Activated T-cell treated with anti-CD3 and anti-CD28 coated beads, Interleukin-2, amount 50 U/mL, for 48 hours (primary cell): ENCODE results near the gene ZNF502.
"Not testable (repeated sequence)": the region's sequence is repeated elsewhere in the genome, so short reads cannot be mapped to it uniquely, and the experiment has no call there.

ENCODE experiments used
- DNase-seq, 2 experiments: peaks; one replicate each; pipeline ENCODE4 v3.0.0-alpha.2; 2020

ZNF502 gene

GRCh38 chr3:44712455-44713075 lies at the start of gene ZNF502:
ZNF502 (plus strand) TSS chr3:44712660; CDS start chr3:44720262, 7,602 bp downstream.
- peak; percentile 63 to 75 for DNase-seq

- no peak for DNase-seq
Measured at GRCh38 chr3:44665173-44665572, 47.3 kb upstream of the ZNF502 start.

- DNase-seq: no peak
Measured at GRCh38 chr3:44666346-44666745, 46.1 kb upstream of the ZNF502 start.

- DNase-seq: no peak
Measured at GRCh38 chr3:44669760-44670159, 42.7 kb upstream of the ZNF502 start.

GRCh38 chr3:44673466-44673865 lies 39.0 kb upstream of the ZNF502 start:
- not testable (repeated sequence) for DNase-seq

- DNase-seq: no peak
Measured at GRCh38 chr3:44674211-44674610, 38.2 kb upstream of the ZNF502 start.

GRCh38 chr3:44678480-44679116 lies 33.9 kb upstream of the ZNF502 start:
- no peak for DNase-seq

- DNase-seq: no peak
Measured at GRCh38 chr3:44680921-44681455, 31.5 kb upstream of the ZNF502 start.

- DNase-seq: no peak
Measured at GRCh38 chr3:44682182-44682896, 30.1 kb upstream of the ZNF502 start.

GRCh38 chr3:44685128-44685800 lies 27.2 kb upstream of the ZNF502 start:
- peak; percentile 63 to 73 for DNase-seq

GRCh38 chr3:44687898-44688297 lies 24.6 kb upstream of the ZNF502 start:
- DNase-seq: no peak

GRCh38 chr3:44721231-44722102 lies 9.0 kb downstream of the ZNF502 start:
- DNase-seq: no peak

GRCh38 chr3:44722103-44722401 lies 9.6 kb downstream of the ZNF502 start:
- DNase-seq: no peak

- peak; percentile 84 to 85 for DNase-seq
Measured at GRCh38 chr3:44729384-44729910, 17.0 kb downstream of the ZNF502 start, which contains the start of gene ZNF501. ZNF501 (plus strand) TSS chr3:44729635; CDS start chr3:44734422, 4,787 bp downstream.

GRCh38 chr3:44734646-44735168 lies 22.2 kb downstream of the ZNF502 start:
- no peak for DNase-seq

- peak in 1 of 2 experiments; percentile 24 for DNase-seq
Measured at GRCh38 chr3:44761101-44761423, 48.6 kb downstream of the ZNF502 start.

- peak; percentile 98 to 99 for DNase-seq
Measured at GRCh38 chr3:44761424-44762169, 49.1 kb downstream of the ZNF502 start, which contains the start of the genes KIAA1143 and KIF15. KIAA1143 (minus strand) TSS chr3:44761619; CDS start chr3:44761602, 17 bp downstream. KIF15 (plus strand) TSS chr3:44761794; CDS start chr3:44761866, 72 bp downstream.

- DNase-seq: no peak
Measured at GRCh38 chr3:44762170-44762677, 49.8 kb downstream of the ZNF502 start.

- DNase-seq: no peak
Measured at GRCh38 chr3:44762690-44763089, 50.2 kb downstream of the ZNF502 start.

GRCh38 chr3:44764248-44764647 lies 51.8 kb downstream of the ZNF502 start:
- no peak for DNase-seq
